Sigmoid colon (tissue), 3 donors: Measurements from ENCODE around the gene NTHL1.

Experiments
- POLR2A ChIP-seq, 2 donors: fragments of 450-650 bp; IDR thresholded peaks; one replicate each; pipeline ENCODE4 v1.6.1; 2016; ENCODE audit warnings: antibody characterized with exemption in 2 of 2, mild to moderate bottlenecking in 2 of 2, moderate library complexity in 2 of 2
- TF ChIP-seq, protein P1 (sequence below), 4 experiments: fragments of 450-650 bp in 3 of 4; fragments of 200-600 bp in 1 of 4; IDR thresholded peaks; one replicate each; pipeline ENCODE4 v1.5.1; 2016 to 2019; ENCODE audit warnings: antibody characterized with exemption in 4 of 4, mild to moderate bottlenecking in 3 of 4, moderate library complexity in 2 of 4

DNA sequence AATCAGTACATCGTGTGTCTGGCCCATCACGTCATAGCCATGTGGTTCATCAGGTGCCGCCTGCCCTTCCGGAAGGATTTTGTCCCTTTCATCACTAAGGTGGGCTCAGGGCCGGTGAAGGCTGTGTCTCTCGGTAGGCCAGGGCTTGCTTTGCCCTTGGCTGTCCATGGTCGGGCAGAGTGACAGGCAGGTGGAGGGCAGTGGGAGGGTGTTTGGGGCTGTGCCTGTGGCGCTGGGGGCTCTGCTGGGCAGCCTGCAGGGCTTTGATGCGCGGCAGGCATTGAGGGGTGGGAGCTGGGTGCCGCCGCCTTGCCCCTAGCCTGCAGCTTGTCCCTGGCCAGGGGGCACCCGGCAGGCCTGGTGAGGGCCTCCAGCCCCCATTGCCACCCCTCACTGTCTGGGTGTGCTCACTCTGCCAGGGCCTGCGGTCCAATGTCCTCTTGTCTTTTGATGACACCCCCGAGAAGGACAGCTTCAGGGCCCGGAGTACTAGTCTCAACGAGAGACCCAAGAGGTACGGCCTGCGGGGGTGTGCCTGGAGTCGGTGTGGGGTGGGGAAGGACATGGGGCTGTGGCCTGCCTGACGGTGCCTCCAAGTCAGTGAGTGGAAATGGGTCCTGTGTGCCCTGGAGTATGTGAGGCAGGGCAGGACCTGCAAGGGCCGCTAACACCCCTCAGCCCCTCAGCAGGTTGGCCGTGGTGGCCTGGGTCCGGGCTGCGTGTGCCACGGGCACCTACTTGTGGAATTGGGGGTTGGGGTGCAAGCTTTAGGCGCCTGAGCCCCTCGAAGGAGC is 28.6 kb upstream of the NTHL1 start:
- TF ChIP-seq POLR2A (IDR thresholded peaks at IDR 0.05) = no peak
- TF ChIP-seq, protein P1, sequence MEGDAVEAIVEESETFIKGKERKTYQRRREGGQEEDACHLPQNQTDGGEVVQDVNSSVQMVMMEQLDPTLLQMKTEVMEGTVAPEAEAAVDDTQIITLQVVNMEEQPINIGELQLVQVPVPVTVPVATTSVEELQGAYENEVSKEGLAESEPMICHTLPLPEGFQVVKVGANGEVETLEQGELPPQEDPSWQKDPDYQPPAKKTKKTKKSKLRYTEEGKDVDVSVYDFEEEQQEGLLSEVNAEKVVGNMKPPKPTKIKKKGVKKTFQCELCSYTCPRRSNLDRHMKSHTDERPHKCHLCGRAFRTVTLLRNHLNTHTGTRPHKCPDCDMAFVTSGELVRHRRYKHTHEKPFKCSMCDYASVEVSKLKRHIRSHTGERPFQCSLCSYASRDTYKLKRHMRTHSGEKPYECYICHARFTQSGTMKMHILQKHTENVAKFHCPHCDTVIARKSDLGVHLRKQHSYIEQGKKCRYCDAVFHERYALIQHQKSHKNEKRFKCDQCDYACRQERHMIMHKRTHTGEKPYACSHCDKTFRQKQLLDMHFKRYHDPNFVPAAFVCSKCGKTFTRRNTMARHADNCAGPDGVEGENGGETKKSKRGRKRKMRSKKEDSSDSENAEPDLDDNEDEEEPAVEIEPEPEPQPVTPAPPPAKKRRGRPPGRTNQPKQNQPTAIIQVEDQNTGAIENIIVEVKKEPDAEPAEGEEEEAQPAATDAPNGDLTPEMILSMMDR (IDR thresholded peaks at IDR 0.05) = no peak
